OCI-LY7 (cell line): ENCODE results near the gene SPINK4. TPM values are rescaled to one million over a fixed set of nuclear protein-coding genes. Genes with fewer than 3 reads are reported as not detected.
A peak's percentile ranks its signal among the peaks of the same experiment; 100 is the strongest.

Experiments used
- Bru-seq: library from RNA; stranded (reverse); fragments of 400-500 nt; gene quantifications from one replicate; lab custom pipeline; 2021; lab: Mats Ljungman, UMichigan
- BruChase-seq, 2 experiments: library from RNA; stranded (reverse); fragments of 400-500 nt; gene quantifications; one replicate each; lab custom pipeline; 2021; lab: Mats Ljungman, UMichigan
- BruUV-seq: library from RNA; stranded (reverse); fragments of 400-500 nt; replicated peaks from 2 replicates; lab custom pipeline; 2021; lab: Mats Ljungman, UMichigan
- CTCF ChIA-PET: fragments of 300-600 bp; sonication (Branson Sonifier 250); formaldehyde crosslinking; loops from one replicate; lab custom pipeline; 2022; ENCODE audit warnings: antibody characterized with exemption; ENCODE audit not compliant: unreplicated experiment; lab: Charles Lee
- POLR2A ChIA-PET: fragments of 300-600 bp; sonication (Branson Sonifier 250); formaldehyde crosslinking; loops from one replicate; lab custom pipeline; 2022; ENCODE audit warnings: antibody characterized with exemption; lab: Charles Lee
- DNase-seq: peaks from one replicate; pipeline ENCODE4 v3.0.0-alpha.2; 2015; ENCODE audit warnings: low spot score
- H2AFZ ChIP-seq: fragments of 200-600 bp; sonication (generic), shearing (Covaris generic); 2 replicates; pipeline ENCODE4 v1.6.1; 2014; ENCODE audit warnings: mild to moderate bottlenecking, antibody characterized with exemption, low read length, moderate library complexity
- H3K27ac ChIP-seq: fragments of 200-600 bp; sonication (generic); 2 replicates; pipeline ENCODE4 v1.5.1; 2014; ENCODE audit warnings: mixed run types, low read depth, mild to moderate bottlenecking, moderate library complexity, low read length, inconsistent platforms; ENCODE audit not compliant: poor library complexity, severe bottlenecking
- H3K36me3 ChIP-seq: fragments of 200-600 bp; sonication (generic); 2 replicates; pipeline ENCODE4 v1.6.1; 2014; ENCODE audit warnings: mild to moderate bottlenecking, antibody characterized with exemption, low read length, moderate library complexity, mixed read lengths; ENCODE audit not compliant: insufficient read depth
- H3K4me1 ChIP-seq: fragments of 200-600 bp; sonication (generic); 2 replicates; pipeline ENCODE4 v1.5.1; 2014; ENCODE audit warnings: mild to moderate bottlenecking, low read length; ENCODE audit not compliant: insufficient read depth, poor library complexity, severe bottlenecking
- H3K4me2 ChIP-seq: fragments of 200-600 bp; sonication (generic); 2 replicates; pipeline ENCODE4 v1.6.1; 2014; ENCODE audit warnings: mild to moderate bottlenecking, low read length
- H3K4me3 ChIP-seq: fragments of 200-600 bp; sonication (generic); 2 replicates; pipeline ENCODE4 v1.5.1; 2014; ENCODE audit warnings: mild to moderate bottlenecking, low read depth, low read length; ENCODE audit not compliant: poor library complexity, severe bottlenecking
- H3K79me2 ChIP-seq: fragments of 200-600 bp; sonication (generic); 2 replicates; pipeline ENCODE4 v1.6.1; 2016; ENCODE audit warnings: low read depth, mild to moderate bottlenecking, low read length, moderate library complexity, mixed read lengths; ENCODE audit not compliant: insufficient read depth
- H3K9me2 ChIP-seq: fragments of 200-600 bp; sonication (generic); 2 replicates; pipeline ENCODE4 v1.6.1; 2016; ENCODE audit warnings: mild to moderate bottlenecking, low read length, mixed read lengths; ENCODE audit not compliant: insufficient read depth
- H3K9me3 ChIP-seq: fragments of 200-600 bp; sonication (generic); 2 replicates; pipeline ENCODE4 v1.6.1; 2014; ENCODE audit warnings: mild to moderate bottlenecking, mixed run types, low read length, mixed read lengths
- H4K20me1 ChIP-seq: fragments of 200-600 bp; sonication (generic); 2 replicates; pipeline ENCODE4 v1.6.1; 2014; ENCODE audit warnings: mild to moderate bottlenecking, antibody characterized with exemption, low read length, moderate library complexity, mixed read lengths; ENCODE audit not compliant: insufficient read depth
- CTCF ChIP-seq: fragments of 200-600 bp; sonication (generic); conservative IDR thresholded peaks from 2 replicates; pipeline ENCODE4 v1.5.1; 2014; ENCODE audit warnings: mild to moderate bottlenecking, antibody characterized with exemption, low read length, moderate library complexity, mixed read lengths
- EZH2phosphoT487 ChIP-seq: fragments of 200-600 bp; sonication (generic); IDR thresholded peaks from 2 replicates; pipeline ENCODE4 v1.6.1; 2018; ENCODE audit warnings: low read depth, borderline replicate concordance, mild to moderate bottlenecking, mixed run types, antibody characterized with exemption, low read length, moderate library complexity, mixed read lengths
- intact Hi-C: fragments of 100-400 bp; cut with micrococcal nuclease; formaldehyde crosslinking; loops from one replicate; pipeline ENCODE4 v1.10.0; 2022; ENCODE audit not compliant: unreplicated experiment
- long read RNA-seq: library from polyadenylated mRNA; stranded (forward); transcript quantifications from one replicate; pipeline ENCODE4 v2.0.0, GENCODE V29; 2022
- total RNA-seq, 2 experiments: library from RNA; depleted of rRNA in 1 of 2; stranded (reverse); fragments of >200 nt in 1 of 2; shearing (Covaris generic) in 1 of 2; gene quantifications; 2 replicates each; pipeline ENCODE4 v1.2.3, GENCODE V29; 2014 to 2022

Gene SPINK4
- total RNA-seq (2014; rRNA removed; shearing (Covaris generic)) (0.51 TPM in 1 of 2 replicates, not detected in the other), total RNA-seq (2022) (not detected in 2 replicates), Bru-seq, nascent RNA (percentile 13 among the genes with signal in this experiment), BruChase-seq, experiment 1, labeled RNA remaining after a 6-hour chase (percentile 12 among the genes with signal in this experiment), BruChase-seq, experiment 2, labeled RNA remaining after a 2-hour chase (percentile 17 among the genes with signal in this experiment)
- long read RNA-seq = 0 reads

- H3K4me3 ChIP-seq = no peak within 1 kb of the TSS
- H3K79me2 ChIP-seq = no peaks in the 10 kb centered on the region
- intact Hi-C loops = no loop called here
- TF ChIP-seq CTCF (no peak), EZH2phosphoT487 (no peak)
- no peak for DNase-seq
- no peaks in the 10 kb centered on the region for H3K9me3 ChIP-seq
- no peaks in the 10 kb centered on the region for H3K36me3 ChIP-seq
- H3K9me2 ChIP-seq = no peaks in the 10 kb centered on the region
- no peak within 1 kb of the TSS for H3K4me2 ChIP-seq
- no peaks in the 10 kb centered on the region for H3K4me1 ChIP-seq
- ChIA-PET CTCF (no interaction called here), POLR2A (interaction anchor here (0.9 to 1.4 kb wide), 3 partner anchors 9 to 24 kb away, joined by 3 to 6 read pairs (median 4); no protein-coding TSS in a partner anchor)
- no TSS peak for BruUV-seq
- H4K20me1 ChIP-seq = no peaks in the 10 kb centered on the region
- no peak within 1 kb of the TSS for H3K27ac ChIP-seq
- H2AFZ ChIP-seq = no peak within 1 kb of the TSS
These were observed at the start of gene SPINK4 for GRCh38 chr9:33239921-33240320. Gene SPINK4 (plus strand): TSS chr9:33240167. CDS start chr9:33240209, 42 bp downstream.

DNA sequence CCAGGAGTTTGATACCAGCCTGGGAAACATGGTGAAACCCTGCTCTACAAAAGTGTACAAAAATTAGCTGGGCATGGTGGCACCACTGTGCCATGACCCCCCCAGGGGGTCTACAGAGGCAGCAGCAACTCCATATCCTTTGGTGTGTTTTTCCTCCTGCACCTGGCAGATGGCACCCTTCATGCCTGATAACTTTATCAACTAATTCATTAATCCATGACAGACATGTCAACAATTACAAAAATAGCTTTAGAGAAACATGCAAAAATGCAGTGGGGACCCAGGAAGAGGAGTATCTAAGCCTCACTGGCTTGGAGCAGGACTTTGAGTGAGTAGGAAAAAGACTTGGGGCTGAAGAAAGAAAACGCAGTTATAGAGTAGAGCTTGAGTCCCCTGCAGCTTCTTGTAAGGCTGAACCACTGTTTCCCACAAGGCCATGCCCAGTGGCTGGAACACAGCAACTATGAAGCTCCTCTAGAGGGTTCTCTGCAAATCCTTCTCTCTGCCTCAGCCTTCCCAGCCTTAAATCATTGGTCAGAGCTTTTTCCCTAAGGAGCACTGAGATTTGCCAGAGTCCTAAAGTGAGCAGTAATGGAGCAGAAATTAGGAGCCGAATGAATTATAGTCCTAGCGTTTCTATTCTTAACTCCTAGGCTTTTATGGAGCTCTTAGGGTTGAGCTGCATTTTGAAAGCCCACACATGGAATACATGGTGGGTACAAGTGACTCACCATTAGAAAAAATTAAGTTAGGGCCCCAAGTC, 47.3 kb upstream of the SPINK4 start:
- POLR2A ChIA-PET = interaction anchor here (0.6 to 2.6 kb wide), 8 partner anchors 9 to 117 kb away, joined by 3 to 8 read pairs (median 4); no protein-coding TSS in a partner anchor
- CTCF ChIA-PET = interaction anchor here (0.7 to 1.0 kb wide), 2 partner anchors 10 to 30 kb away, joined by 3 to 4 read pairs; no protein-coding TSS in a partner anchor
- no peak overlapping the region for H3K27ac ChIP-seq

More for the DNA sequence above, 47.3 kb upstream of the SPINK4 start:
- peak; percentile 31 for DNase-seq
- no peaks in the 10 kb centered on the region for H4K20me1 ChIP-seq
- H3K9me2 ChIP-seq = no peaks in the 10 kb centered on the region
- intact Hi-C loops = no loop called here
- no peak for TF ChIP-seq EZH2phosphoT487
- TF ChIP-seq CTCF = peak; percentile 51; the same call in 1 of the 2 replicates
- BruUV-seq = no TSS peak
- no peaks in the 10 kb centered on the region for H3K36me3 ChIP-seq
- no peaks in the 10 kb centered on the region for H3K9me3 ChIP-seq
- no peaks in the 10 kb centered on the region for H3K79me2 ChIP-seq
- peak overlapping the region; percentile 31 for H3K4me2 ChIP-seq
- no peak overlapping the region for H3K4me3 ChIP-seq
- H2AFZ ChIP-seq = peak overlapping the region; percentile 70; the same call in 1 of the 2 replicates
- H3K4me1 ChIP-seq = peaks cover 11% of the 10 kb centered on the region
